K562 (cell line): ENCODE measurements around the gene TMEM255A. TPM values are rescaled to one million over a fixed set of nuclear protein-coding genes. Genes with fewer than 3 reads are reported as not detected.

Experiments used
- ATAC-seq: fragments of 200-7000 bp; cut with Tn5 transposase; 3 replicates; pipeline ENCODE4 v1.9.1; 2020; ENCODE audit warnings: moderate library complexity
- BruUV-seq: library from RNA; stranded (reverse); fragments of 400-500 nt; replicated peaks from 2 replicates; lab custom pipeline; 2021; lab: Mats Ljungman, UMichigan
- CTCF ChIA-PET: fragments of 300-600 bp; formaldehyde crosslinking; extraction: SDS; loops from one replicate; lab custom pipeline; 2021; ENCODE audit warnings: low intra/inter-chr PET ratio; lab: Yijun Ruan, JAX
- POLR2A ChIA-PET: fragments of 300-600, 350-650 bp; sonication (Branson Sonifier 250); formaldehyde crosslinking; extraction: SDS; loops from one replicate; lab custom pipeline; 2021; ENCODE audit warnings: antibody characterized with exemption, inconsistent platforms; lab: Yijun Ruan, JAX
- DNase-seq, 4 experiments: peaks; one replicate each; pipeline versions ENCODE4 v3.0.0 to v3.0.0-alpha.2; 2011 to 2018; ENCODE audit warnings: low spot score in 3 of 4, mixed read lengths in 3 of 4; ENCODE audit errors: extremely low read depth in 1 of 4
- FAIRE-seq: peaks from 2 replicates; lab custom pipeline; 2011; peaks lifted over from hg19 to GRCh38; lab: Jason Lieb, UNC
- H2AFZ ChIP-seq: 2 replicates; pipeline ENCODE4 v1.6.0; 2011; ENCODE audit warnings: low read depth, low read length, control low read depth, inconsistent platforms
- H3K27ac ChIP-seq: fragments of 200-600 bp; 3 replicates; pipeline ENCODE4 v1.8.0; 2011; ENCODE audit warnings: low read depth, mild to moderate bottlenecking, control low read depth, inconsistent platforms, low read length, moderate library complexity, mixed read lengths; ENCODE audit errors: extremely low read depth
- H3K27me3 ChIP-seq, 2 experiments: fragments of 300-600 bp in 1 of 2; 2 replicates in 1 of 2; 3 replicates in 1 of 2; pipeline versions ENCODE4 v1.6.0 to v1.8.0; 2011; ENCODE audit warnings: inconsistent platforms in 2 of 2, low read length in 2 of 2, mild to moderate bottlenecking in 1 of 2, mixed read lengths in 1 of 2, moderate library complexity in 1 of 2; ENCODE audit not compliant: control insufficient read depth in 2 of 2, insufficient read depth in 2 of 2
- H3K36me3 ChIP-seq: fragments of 300-600 bp; 3 replicates; pipeline ENCODE4 v1.8.0; 2011; ENCODE audit warnings: mild to moderate bottlenecking, low read length, inconsistent platforms; ENCODE audit not compliant: control insufficient read depth, insufficient read depth
- H3K4me1 ChIP-seq, 2 experiments: fragments of 200-600 bp in 1 of 2; replicated peaks in 1 of 2; 2 replicates in 1 of 2; 3 replicates in 1 of 2; pipeline versions ENCODE4 v1.5.1 to v1.8.0; 2011; ENCODE audit warnings: inconsistent platforms in 2 of 2, low read length in 2 of 2, mild to moderate bottlenecking in 1 of 2, mixed read lengths in 1 of 2, moderate library complexity in 1 of 2; ENCODE audit not compliant: control insufficient read depth in 2 of 2, insufficient read depth in 2 of 2
- H3K4me2 ChIP-seq: 2 replicates; pipeline ENCODE4 v1.6.1; 2011; ENCODE audit warnings: low read length, control low read depth, inconsistent platforms, mixed read lengths; ENCODE audit not compliant: insufficient read depth
- H3K4me3 ChIP-seq: fragments of 200-600 bp; sonication (generic), shearing (Covaris generic); 2 replicates; pipeline ENCODE4 v1.5.1; 2016; ENCODE audit warnings: control low read depth, inconsistent platforms
- H3K79me2 ChIP-seq: fragments of 200-600 bp; 3 replicates; pipeline ENCODE4 v1.8.0; 2011; ENCODE audit warnings: low read length, inconsistent platforms; ENCODE audit not compliant: control insufficient read depth, insufficient read depth
- H3K9ac ChIP-seq, 2 experiments: 2 replicates each; pipeline versions ENCODE4 v1.6.0 to v1.6.1; 2011; ENCODE audit warnings: low read depth in 2 of 2, low read length in 2 of 2, control low read depth in 1 of 2, inconsistent platforms in 1 of 2, mild to moderate bottlenecking in 1 of 2, mixed read lengths in 1 of 2; ENCODE audit not compliant: insufficient read depth in 1 of 2
- H3K9me1 ChIP-seq: one replicate; pipeline ENCODE4 v1.6.0; 2011; ENCODE audit warnings: inconsistent platforms, mild to moderate bottlenecking, low read length, moderate library complexity; ENCODE audit not compliant: control insufficient read depth, insufficient read depth
- H3K9me3 ChIP-seq: replicated peaks from 2 replicates; pipeline ENCODE4 v1.5.1; 2011; ENCODE audit warnings: low read depth, low read length, inconsistent platforms; ENCODE audit not compliant: control insufficient read depth, insufficient read depth
- H4K20me1 ChIP-seq: replicated peaks from 2 replicates; pipeline ENCODE4 v1.6.1; 2011; ENCODE audit warnings: low read length, inconsistent platforms, mixed read lengths; ENCODE audit not compliant: control insufficient read depth, insufficient read depth
- BHLHE40 ChIP-seq: IDR thresholded peaks from 2 replicates; pipeline ENCODE4 v1.6.1; 2011; ENCODE audit warnings: low read length, improper control_type of control experiment
- MAFK ChIP-seq: IDR thresholded peaks from 2 replicates; pipeline ENCODE4 v1.6.1; 2011; ENCODE audit warnings: low read length, improper control_type of control experiment
- RBM22 ChIP-seq: fragments of 200-400 bp; formaldehyde crosslinking; IDR thresholded peaks from 2 replicates; pipeline ENCODE4 v1.6.1; 2018; ENCODE audit warnings: low read length, low read depth; ENCODE audit not compliant: poor library complexity, severe bottlenecking
- SFPQ ChIP-seq: fragments of 200-400 bp; formaldehyde crosslinking; IDR thresholded peaks from 2 replicates; pipeline ENCODE4 v1.6.1; 2017; ENCODE audit warnings: mild to moderate bottlenecking, low read depth, low read length, moderate library complexity
- WGBS: fragments of 100-300 bp; shearing (Covaris generic); methylation state at CpG from one replicate; pipeline ENCODE4 v1.1.6; 2016; ENCODE audit warnings: low coverage, mixed read lengths; ENCODE audit not compliant: insufficient coverage; ENCODE audit errors: missing lambda C conversion rate; 5-methylcytosine and 5-hydroxymethylcytosine counted together
- in situ Hi-C: fragments of 300-500 bp; cut with MboI; formaldehyde crosslinking; loops from 4 replicates; pipeline ENCODE4 v1.15.0; 2018; ENCODE audit warnings: inconsistent platforms, mixed read lengths
- intact Hi-C: fragments of 100-400 bp; cut with micrococcal nuclease; formaldehyde crosslinking; loops from 2 replicates; pipeline ENCODE4 v1.14.2; 2022
- polyA plus RNA-seq, 8 experiments: library from polyadenylated mRNA; depleted of rRNA in 4 of 8; stranded (reverse) in 5 of 8; unstranded in 3 of 8; fragments of >200 nt; fragmentation: Nextera tagmentation in 2 of 8; fragmentation: Illumina TruSeq in 1 of 8; extraction: Ambion mirVana in 2 of 8; extraction: Trizol in 1 of 8; gene quantifications; 2 replicates each; pipeline versions ENCODE4 v1.2.1 to v1.2.3, GENCODE V29; 2011 to 2014; ENCODE audit warnings: inconsistent platforms in 1 of 8, missing spikeins in 1 of 8
- total RNA-seq, 7 experiments: library from RNA; depleted of rRNA in 6 of 7; stranded (reverse); fragments of >200 nt in 6 of 7; fragmentation: Illumina TruSeq in 2 of 7; extraction: Trizol in 2 of 7; gene quantifications; 2 replicates each; pipeline versions ENCODE4 v1.2.1 to v1.2.3, GENCODE V29; 2011 to 2021; ENCODE audit warnings: low replicate concordance in 1 of 7

TMEM255A gene
- total and polyA plus RNA-seq, 9 of the 15 experiments (the other 6 are each of a cell fraction or from before 2014, with no cell fraction given): 0.01 TPM; not detected in 8

GRCh38 chrX:120270567-120270966, 40.7 kb downstream of the TMEM255A start:
- H3K4me2 ChIP-seq: no peak overlapping the region
- TF ChIP-seq MAFK (no peak), SFPQ (no peak), BHLHE40 (no peak), RBM22 (no peak)
- H3K4me1 ChIP-seq: no peaks in the 10 kb centered on the region
- H2AFZ ChIP-seq: no peak overlapping the region
- H4K20me1 ChIP-seq: no peaks in the 10 kb centered on the region
- no peaks in the 10 kb centered on the region for H3K9me3 ChIP-seq
- H3K27ac ChIP-seq: no peak overlapping the region
- ATAC-seq (no peak), DNase-seq (no peak), FAIRE-seq (no peak)
- H3K79me2 ChIP-seq: no peaks in the 10 kb centered on the region
- BruUV-seq: no TSS peak
- no peak overlapping the region for H3K4me3 ChIP-seq
- intact Hi-C loops: no loop called here
- in situ Hi-C loops: no loop called here
- H3K9ac ChIP-seq: no peak overlapping the region
- H3K9me1 ChIP-seq: no peaks in the 10 kb centered on the region
- H3K36me3 ChIP-seq: no peaks in the 10 kb centered on the region
- WGBS: 0% methylated on average over 3 of the region's 4 CpGs
- POLR2A ChIA-PET: no interaction called here
- CTCF ChIA-PET: no interaction called here
- peaks cover 2 to 5% of the 10 kb centered on the region in 2 experiments; a peak in 2 of 5 replicates for H3K27me3 ChIP-seq
